ENCODE data around the gene FEV. TPM values are rescaled to one million over a fixed set of nuclear protein-coding genes. Genes with fewer than 3 reads are reported as not detected.
A peak's percentile ranks its signal among the peaks of the same experiment; 100 is the strongest.

The FEV gene
- total RNA-seq, 1 donor = not detected

- H3K4me3 ChIP-seq (ENCODE audit: low read depth, low read length) = no peak overlapping the region
- DNase-seq (ENCODE audit: low read depth) = no peak
- no peak for TF ChIP-seq CTCF (IDR thresholded peaks at IDR 0.05; ENCODE audit: insufficient read depth, low read depth, low read length)
Measured at GRCh38 chr2:218961229-218961628, 23.8 kb downstream of the FEV start.

- no peak for DNase-seq (ENCODE audit: low read depth)
- no peak for TF ChIP-seq CTCF (IDR thresholded peaks at IDR 0.05; ENCODE audit: insufficient read depth, low read depth, low read length)
- no peak overlapping the region for H3K4me3 ChIP-seq (ENCODE audit: low read depth, low read length)
Measured at GRCh38 chr2:218960309-218961165, 24.4 kb downstream of the FEV start.

- DNase-seq (ENCODE audit: low read depth) = no peak
- TF ChIP-seq CTCF (IDR thresholded peaks at IDR 0.05; ENCODE audit: insufficient read depth, low read depth, low read length) = no peak
- peak overlapping the region; percentile 40 for H3K4me3 ChIP-seq (ENCODE audit: low read depth, low read length)
Measured at GRCh38 chr2:218959761-218960308, 25.1 kb downstream of the FEV start.

GRCh38 chr2:218959141-218959731 is 25.7 kb downstream of the FEV start, which contains the start of gene CDK5R2:
TSS of gene CDK5R2 (plus strand) at chr2:218959666. CDS start at chr2:218959821, 155 bp downstream.
- TF ChIP-seq CTCF (IDR thresholded peaks at IDR 0.05; ENCODE audit: insufficient read depth, low read depth, low read length) = no peak
- peak within 1 kb of the TSS; percentile 40 for H3K4me3 ChIP-seq (ENCODE audit: low read depth, low read length)
- DNase-seq (ENCODE audit: low read depth) = peak; percentile 82

GRCh38 chr2:218958276-218958675 is 26.7 kb downstream of the FEV start:
- no peak overlapping the region for H3K4me3 ChIP-seq (ENCODE audit: low read depth, low read length)
- no peak for TF ChIP-seq CTCF (IDR thresholded peaks at IDR 0.05; ENCODE audit: insufficient read depth, low read depth, low read length)
- DNase-seq (ENCODE audit: low read depth) = no peak

GRCh38 chr2:218957671-218958070 is 27.3 kb downstream of the FEV start:
- no peak for TF ChIP-seq CTCF (IDR thresholded peaks at IDR 0.05; ENCODE audit: insufficient read depth, low read depth, low read length)
- no peak overlapping the region for H3K4me3 ChIP-seq (ENCODE audit: low read depth, low read length)
- DNase-seq (ENCODE audit: low read depth) = no peak

Data from fibroblast of villous mesenchyme (primary cell).